Measurements from ENCODE around the gene CGRRF1. TPM values are rescaled to one million over a fixed set of nuclear protein-coding genes. Genes with fewer than 3 reads are reported as not detected.

CGRRF1 gene
- total and polyA plus RNA-seq, 2 of the 13 experiments (the other 11 are each of a cell fraction or from before 2014, with no cell fraction given): 16.8 to 18.2 TPM

DNA sequence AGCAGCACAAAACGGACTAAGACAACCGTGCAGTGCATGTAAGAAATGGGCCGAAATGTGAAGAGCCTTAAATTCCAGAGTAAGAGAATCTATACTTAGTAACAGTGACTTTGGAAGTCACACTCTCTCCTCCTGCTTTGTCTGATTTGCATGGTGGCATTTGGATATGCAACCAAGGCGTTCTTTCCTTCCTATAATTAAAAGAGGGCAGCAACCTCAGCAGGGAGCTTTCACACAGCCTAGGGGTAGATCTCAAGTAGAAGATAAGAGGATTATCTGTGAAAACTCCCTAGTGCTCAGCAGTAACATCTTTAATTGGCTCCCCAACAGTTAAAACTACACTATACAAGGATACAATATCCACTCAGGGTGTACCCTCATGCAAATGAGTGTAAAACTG is 37.4 kb upstream of the CGRRF1 start:
- no peak for TF ChIP-seq HOXD1 (CRISPR knock-in tag; IDR thresholded peaks at IDR 0.05)
- TF ChIP-seq, protein P1, sequence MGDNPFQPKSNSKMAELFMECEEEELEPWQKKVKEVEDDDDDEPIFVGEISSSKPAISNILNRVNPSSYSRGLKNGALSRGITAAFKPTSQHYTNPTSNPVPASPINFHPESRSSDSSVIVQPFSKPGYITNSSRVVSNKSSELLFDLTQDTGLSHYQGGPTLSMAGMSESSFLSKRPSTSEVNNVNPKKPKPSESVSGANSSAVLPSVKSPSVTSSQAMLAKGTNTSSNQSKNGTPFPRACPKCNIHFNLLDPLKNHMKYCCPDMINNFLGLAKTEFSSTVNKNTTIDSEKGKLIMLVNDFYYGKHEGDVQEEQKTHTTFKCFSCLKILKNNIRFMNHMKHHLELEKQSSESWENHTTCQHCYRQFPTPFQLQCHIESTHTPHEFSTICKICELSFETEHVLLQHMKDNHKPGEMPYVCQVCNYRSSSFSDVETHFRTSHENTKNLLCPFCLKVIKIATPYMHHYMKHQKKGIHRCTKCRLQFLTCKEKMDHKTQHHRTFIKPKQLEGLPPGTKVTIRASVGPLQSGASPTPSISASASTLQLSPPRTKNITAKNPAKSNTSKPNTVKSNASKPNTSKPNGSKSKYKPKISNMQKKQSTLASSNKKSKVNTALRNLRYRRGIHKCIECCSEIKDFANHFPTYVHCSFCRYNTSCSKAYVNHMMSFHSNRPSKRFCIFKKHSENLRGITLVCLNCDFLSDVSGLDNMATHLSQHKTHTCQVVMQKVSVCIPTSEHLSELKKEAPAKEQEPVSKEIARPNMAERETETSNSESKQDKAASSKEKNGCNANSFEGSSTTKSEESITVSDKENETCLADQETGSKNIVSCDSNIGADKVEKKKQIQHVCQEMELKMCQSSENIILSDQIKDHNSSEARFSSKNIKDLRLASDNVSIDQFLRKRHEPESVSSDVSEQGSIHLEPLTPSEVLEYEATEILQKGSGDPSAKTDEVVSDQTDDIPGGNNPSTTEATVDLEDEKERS (CRISPR knock-in tag; IDR thresholded peaks at IDR 0.05): no peak
- no peak for TF ChIP-seq ZNF253 (CRISPR knock-in tag; IDR thresholded peaks at IDR 0.05; ENCODE audit: borderline replicate concordance)
- TF ChIP-seq ETV5 (CRISPR knock-in tag; IDR thresholded peaks at IDR 0.05; ENCODE audit: borderline replicate concordance): no peak
- no peak for TF ChIP-seq ZNF382 (CRISPR knock-in tag; IDR thresholded peaks at IDR 0.05; ENCODE audit: borderline replicate concordance)
- TF ChIP-seq ZNF44 (CRISPR knock-in tag; IDR thresholded peaks at IDR 0.05): no peak
- TF ChIP-seq ZNF10 (CRISPR knock-in tag; IDR thresholded peaks at IDR 0.05; ENCODE audit: borderline replicate concordance, low read depth): no peak
- TF ChIP-seq, protein P2, sequence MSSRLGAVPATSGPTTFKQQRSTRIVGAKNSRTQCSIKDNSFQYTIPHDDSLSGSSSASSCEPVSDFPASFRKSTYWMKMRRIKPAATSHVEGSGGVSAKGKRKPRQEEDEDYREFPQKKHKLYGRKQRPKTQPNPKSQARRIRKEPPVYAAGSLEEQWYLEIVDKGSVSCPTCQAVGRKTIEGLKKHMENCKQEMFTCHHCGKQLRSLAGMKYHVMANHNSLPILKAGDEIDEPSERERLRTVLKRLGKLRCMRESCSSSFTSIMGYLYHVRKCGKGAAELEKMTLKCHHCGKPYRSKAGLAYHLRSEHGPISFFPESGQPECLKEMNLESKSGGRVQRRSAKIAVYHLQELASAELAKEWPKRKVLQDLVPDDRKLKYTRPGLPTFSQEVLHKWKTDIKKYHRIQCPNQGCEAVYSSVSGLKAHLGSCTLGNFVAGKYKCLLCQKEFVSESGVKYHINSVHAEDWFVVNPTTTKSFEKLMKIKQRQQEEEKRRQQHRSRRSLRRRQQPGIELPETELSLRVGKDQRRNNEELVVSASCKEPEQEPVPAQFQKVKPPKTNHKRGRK (CRISPR knock-in tag; IDR thresholded peaks at IDR 0.05): no peak
- no peak for TF ChIP-seq ZNF768 (CRISPR knock-in tag; IDR thresholded peaks at IDR 0.05)
- TF ChIP-seq CREM (IDR thresholded peaks at IDR 0.05): no peak
- no peak for TF ChIP-seq CREM (CRISPR knock-in tag; IDR thresholded peaks at IDR 0.05)
- no peak for TF ChIP-seq ZNF552 (CRISPR knock-in tag; IDR thresholded peaks at IDR 0.05; ENCODE audit: borderline replicate concordance)
- no peak for TF ChIP-seq NR1H2 (CRISPR knock-in tag; IDR thresholded peaks at IDR 0.05; ENCODE audit: borderline replicate concordance, low read depth)
- TF ChIP-seq CENPT (CRISPR knock-in tag; IDR thresholded peaks at IDR 0.05; ENCODE audit: low read depth): no peak
- no peak for TF ChIP-seq SIN3A (IDR thresholded peaks at IDR 0.05; ENCODE audit: borderline replicate concordance, low read depth, low read length)
- TF ChIP-seq, protein P3, sequence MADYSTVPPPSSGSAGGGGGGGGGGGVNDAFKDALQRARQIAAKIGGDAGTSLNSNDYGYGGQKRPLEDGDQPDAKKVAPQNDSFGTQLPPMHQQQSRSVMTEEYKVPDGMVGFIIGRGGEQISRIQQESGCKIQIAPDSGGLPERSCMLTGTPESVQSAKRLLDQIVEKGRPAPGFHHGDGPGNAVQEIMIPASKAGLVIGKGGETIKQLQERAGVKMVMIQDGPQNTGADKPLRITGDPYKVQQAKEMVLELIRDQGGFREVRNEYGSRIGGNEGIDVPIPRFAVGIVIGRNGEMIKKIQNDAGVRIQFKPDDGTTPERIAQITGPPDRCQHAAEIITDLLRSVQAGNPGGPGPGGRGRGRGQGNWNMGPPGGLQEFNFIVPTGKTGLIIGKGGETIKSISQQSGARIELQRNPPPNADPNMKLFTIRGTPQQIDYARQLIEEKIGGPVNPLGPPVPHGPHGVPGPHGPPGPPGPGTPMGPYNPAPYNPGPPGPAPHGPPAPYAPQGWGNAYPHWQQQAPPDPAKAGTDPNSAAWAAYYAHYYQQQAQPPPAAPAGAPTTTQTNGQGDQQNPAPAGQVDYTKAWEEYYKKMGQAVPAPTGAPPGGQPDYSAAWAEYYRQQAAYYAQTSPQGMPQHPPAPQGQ (CRISPR knock-in tag; IDR thresholded peaks at IDR 0.05; ENCODE audit: borderline replicate concordance): no peak
- no peak for TF ChIP-seq MXD4 (CRISPR knock-in tag; IDR thresholded peaks at IDR 0.05)
- FAIRE-seq (no peak), ATAC-seq (no peak), DNase-seq (ENCODE audit: low spot score) (no peak)
- Histone ChIP-seq H3K4me1 (ENCODE audit: insufficient read depth, low read length) (0 out of 2 replicates have a peak, but pooled peaks cover 14% of the 10 kb centered on the region), H3K27me3 (ENCODE audit: control insufficient read depth in 1 of 2, insufficient read depth in 2 of 2, low read length in 2 of 2) (no peaks in the 10 kb centered on the region), H3K79me2 (ENCODE audit: insufficient read depth, low read length) (no peaks in the 10 kb centered on the region), H3K36me3 (replicated peaks in 1 of 2; ENCODE audit: control insufficient read depth in 1 of 2, insufficient read depth in 2 of 2, low read length in 2 of 2) (peaks cover 0 to 11% of the 10 kb centered on the region in 2 experiments; a peak in 2 of 5 replicates), H3K27ac (ENCODE audit: extremely low read length, insufficient read depth, low read length) (no peak overlapping the region), H3K9ac (ENCODE audit: insufficient read depth, low read depth, low read length) (no peak overlapping the region), H3K4me3 (replicated peaks in 1 of 3; ENCODE audit: insufficient read depth in 1 of 3, low read depth in 2 of 3, low read length in 3 of 3) (no peak overlapping the region), H2AFZ (ENCODE audit: low read length) (no peak overlapping the region), H4K20me1 (ENCODE audit: insufficient read depth, low read length) (no peaks in the 10 kb centered on the region), H3K9me3 (ENCODE audit: low read length) (peaks cover 6% of the 10 kb centered on the region), H3K4me2 (ENCODE audit: low read depth, low read length) (no peak overlapping the region)
- intact Hi-C loops (cut with micrococcal nuclease; ENCODE audit: unreplicated experiment) (no loop called here), in situ Hi-C loops (cut with HindIII; ENCODE audit: extremely low pct_ligation_motif_present, low pct_unique_long_range_greater_than_20kb) (no loop called here)
- ChIA-PET POLR2A (interaction anchor here (1.0 to 1.4 kb wide), 2 partner anchors 16 kb away, joined by 3 read pairs; no protein-coding TSS in a partner anchor), CTCF (ENCODE audit: low intra/inter-chr PET ratio, low total read pairs) (no interaction called here)
- WGBS (ENCODE audit: low lambda C conversion rate): 99% methylated on average over 4 of the region's 4 CpGs
- no TSS peak for BruUV-seq (replicated peaks)

Data from HepG2 (cell line).